Gastroesophageal sphincter (tissue), 3 donors: Measurements from ENCODE around the gene CANX.

Source experiments
- CTCF ChIP-seq, 4 experiments: fragments of 200-600 bp in 2 of 4; fragments of 450-650 bp in 2 of 4; sonication (generic) in 1 of 4; IDR thresholded peaks; one replicate each; pipeline ENCODE4 v1.5.1; 2017 to 2019; ENCODE audit warnings: antibody characterized with exemption in 4 of 4, mild to moderate bottlenecking in 2 of 4, moderate library complexity in 2 of 4
- POLR2A ChIP-seq, 2 donors: fragments of 450-650 bp; IDR thresholded peaks; one replicate each; pipeline ENCODE4 v1.6.1; 2017; ENCODE audit warnings: antibody characterized with exemption in 2 of 2, mild to moderate bottlenecking in 2 of 2, moderate library complexity in 1 of 2
- POLR2AphosphoS5 ChIP-seq: sonication (generic); formaldehyde crosslinking; IDR thresholded peaks from one replicate; pipeline ENCODE4 v1.6.1; 2017; ENCODE audit warnings: antibody characterized with exemption

GRCh38 chr5:179763215-179763945 lies 64.6 kb downstream of the CANX start:
- peak; percentile 85 to 92 (median 88) for TF ChIP-seq CTCF (IDR thresholded peaks at IDR 0.05)
- TF ChIP-seq POLR2A (IDR thresholded peaks at IDR 0.05): no peak
- TF ChIP-seq POLR2AphosphoS5: peak; percentile 35
